HG02884 (cell line): ENCODE data around the gene LRRC34.

Experiments
- ATAC-seq: cut with Tn5 transposase; IDR thresholded peaks from one replicate; pipeline ENCODE4 v1.9.1; 2021; ENCODE audit warnings: mild to moderate bottlenecking, moderate library complexity; ENCODE audit not compliant: unreplicated experiment

LRRC34 gene

DNA sequence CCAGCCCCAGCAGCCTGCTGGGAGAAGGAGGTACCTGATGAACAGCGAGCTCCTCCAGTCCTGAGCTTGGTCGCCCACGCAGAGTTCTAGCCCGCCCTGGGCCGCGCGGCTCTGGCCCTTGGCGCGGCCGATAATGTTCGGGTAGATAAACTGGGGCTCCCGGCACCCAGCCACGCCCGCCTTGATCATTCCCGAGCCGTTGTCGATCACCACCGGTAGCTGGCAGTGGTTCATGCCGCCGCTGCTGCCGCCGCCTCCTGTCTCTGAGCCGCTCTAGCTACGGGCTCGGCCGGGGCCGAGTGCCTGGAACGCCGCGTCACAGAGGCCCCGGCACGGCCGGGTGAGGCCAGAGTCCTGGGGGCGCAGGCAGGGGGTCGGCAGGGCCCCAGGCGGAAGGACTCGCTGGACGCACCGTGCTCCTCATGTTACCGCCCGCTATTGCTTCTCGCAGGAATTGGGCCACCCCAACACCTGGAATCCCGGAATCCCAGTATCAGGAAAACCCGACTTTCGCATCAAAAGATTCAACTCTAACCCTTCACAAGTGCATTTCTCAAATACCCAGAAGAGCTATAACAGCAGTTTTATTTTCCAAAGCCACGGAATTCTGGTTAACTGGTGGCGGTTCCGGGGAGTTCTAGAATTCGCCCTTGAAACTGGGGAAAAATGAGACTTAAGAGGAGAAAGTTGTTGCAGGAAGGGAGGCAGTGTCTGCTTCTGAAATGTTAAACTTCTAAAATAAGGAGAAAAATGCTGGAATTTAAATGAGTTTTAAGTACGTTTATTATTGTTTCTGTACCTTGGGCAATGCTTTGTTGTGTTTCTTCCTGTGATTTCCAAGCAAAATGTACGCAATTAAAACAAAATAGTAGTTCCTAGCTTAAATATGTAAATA is 43.2 kb downstream of the LRRC34 start, which contains the start of gene ACTRT3:
ACTRT3 (minus strand) TSS at position 275 of the 895 bp plus-strand sequence; CDS start at position 234, 41 bp downstream.
- peak; percentile 20 for ATAC-seq

DNA sequence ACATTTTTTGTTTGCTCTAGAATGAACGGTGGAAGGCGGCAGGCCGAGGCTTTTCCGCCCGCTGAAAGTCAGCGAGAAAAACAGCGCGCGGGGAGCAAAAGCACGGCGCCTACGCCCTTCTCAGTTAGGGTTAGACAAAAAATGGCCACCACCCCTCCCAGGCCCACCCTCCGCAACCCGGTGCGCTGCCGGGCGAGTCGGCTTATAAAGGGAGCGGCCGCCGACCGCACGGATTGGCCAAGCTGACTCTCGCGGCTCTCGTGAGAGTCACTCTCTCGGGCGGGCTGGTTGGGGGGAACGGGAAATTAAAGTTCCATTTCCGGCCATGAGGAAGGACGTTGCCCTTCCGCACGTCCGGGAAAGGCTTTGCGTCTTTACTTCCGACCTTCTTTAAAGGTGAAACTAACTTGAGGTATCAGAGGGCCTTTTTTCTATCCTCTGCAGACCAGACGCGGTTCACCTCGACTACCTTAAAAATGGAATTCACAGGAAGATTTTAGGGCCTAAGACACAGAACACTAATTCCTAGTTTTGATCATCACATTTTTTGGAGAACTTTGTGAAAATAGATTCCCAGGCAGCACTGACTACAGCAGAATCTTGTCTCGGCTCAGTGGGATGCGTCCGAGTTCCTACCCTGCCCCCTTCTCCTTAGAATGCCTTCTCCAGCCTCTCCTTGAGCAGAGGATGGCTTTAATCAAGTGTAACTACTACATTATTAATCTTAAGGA is 47.7 kb downstream of the LRRC34 start, which contains the start of gene TERC:
TERC (minus strand) TSS at position 179 of the 731 bp plus-strand sequence.
- peak; percentile 69 for ATAC-seq

- ATAC-seq: peak; percentile 38
Measured at GRCh38 chr3:169764312-169764881, 48.3 kb downstream of the LRRC34 start.

GRCh38 chr3:169760479-169760878 is 52.2 kb downstream of the LRRC34 start:
- no peak for ATAC-seq

DNA sequence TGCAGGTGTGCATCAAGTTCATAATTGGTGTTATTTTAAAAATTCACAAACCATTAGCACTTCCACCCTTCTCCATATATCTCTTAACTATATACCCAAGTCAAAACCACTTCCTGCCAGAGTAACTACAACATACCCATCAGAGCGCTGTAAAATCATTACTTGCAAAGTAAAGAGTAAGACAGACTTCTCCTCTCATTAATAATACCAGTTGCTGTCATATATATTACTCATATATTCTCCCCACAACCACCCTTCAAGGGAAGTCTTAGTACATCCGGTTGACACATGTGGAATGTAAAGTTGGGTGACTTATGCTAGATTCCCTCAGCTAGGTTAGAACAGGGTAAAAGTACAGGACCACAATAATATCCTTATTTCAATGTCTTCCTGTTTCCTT is 53.4 kb downstream of the LRRC34 start:
- peak; percentile 59 for ATAC-seq

- no peak for ATAC-seq
Measured at GRCh38 chr3:169758359-169758994, 54.2 kb downstream of the LRRC34 start.

DNA sequence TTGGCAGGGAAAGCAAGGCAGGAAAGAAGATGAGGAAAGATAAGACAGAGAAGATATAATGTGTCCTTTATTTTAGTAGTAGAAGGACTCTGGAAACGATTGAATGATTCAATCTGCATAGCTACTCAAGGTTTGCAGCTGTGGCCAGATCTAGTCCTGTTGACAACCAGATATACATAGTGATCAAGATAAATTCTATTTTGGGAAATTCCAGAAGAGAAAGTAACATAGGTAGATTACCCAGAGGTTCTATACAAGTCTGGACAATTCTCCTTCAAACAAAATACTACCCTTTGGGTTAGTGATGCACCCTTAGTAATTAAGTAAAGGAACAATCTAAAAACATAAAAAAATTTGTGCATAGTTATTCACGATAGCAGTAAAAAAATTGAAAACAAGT is 57.2 kb downstream of the LRRC34 start:
- ATAC-seq: no peak

- no peak for ATAC-seq
Measured at GRCh38 chr3:169754711-169755110, 58.0 kb downstream of the LRRC34 start.

- no peak for ATAC-seq
Measured at GRCh38 chr3:169751875-169752274, 60.8 kb downstream of the LRRC34 start.

DNA sequence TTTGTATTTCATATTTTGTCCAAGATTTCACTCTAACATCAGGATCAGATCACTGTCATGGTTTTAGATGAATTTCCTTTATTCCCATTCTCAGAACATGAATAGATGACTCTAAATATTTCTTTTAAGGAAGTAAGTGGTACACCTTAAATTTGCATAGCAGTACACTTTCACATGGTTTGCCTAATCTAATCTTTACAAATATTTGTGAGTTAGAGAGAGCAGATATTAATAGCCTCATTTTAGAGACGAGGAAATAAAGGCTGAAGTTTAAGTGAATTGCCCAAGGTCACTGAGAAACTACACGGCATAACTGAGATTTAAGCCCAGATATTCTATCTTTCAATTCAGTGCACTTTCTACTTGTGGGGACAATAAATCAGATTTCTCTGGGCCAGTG is 62.0 kb downstream of the LRRC34 start:
- no peak for ATAC-seq

DNA sequence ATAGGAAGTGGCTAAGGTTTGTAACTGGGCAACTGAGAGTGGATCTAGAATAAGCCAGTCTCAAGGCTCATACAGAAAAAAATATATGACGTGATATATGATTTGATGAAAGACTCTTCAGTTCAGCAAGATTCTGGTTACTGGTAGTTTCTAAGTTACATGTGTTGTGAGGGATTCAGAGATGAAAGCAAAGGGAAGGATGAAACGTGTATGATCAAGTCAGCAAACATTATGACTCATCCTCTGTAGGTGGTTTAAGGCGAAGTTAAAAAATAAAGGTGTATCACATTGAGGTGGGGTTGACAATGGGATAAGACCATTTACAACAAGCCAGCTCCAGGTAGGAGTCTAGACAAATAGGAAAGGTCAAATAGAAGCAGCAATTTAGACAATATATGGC is 64.0 kb downstream of the LRRC34 start:
- ATAC-seq: no peak

GRCh38 chr3:169746924-169747323 is 65.8 kb downstream of the LRRC34 start:
- no peak for ATAC-seq

- ATAC-seq: no peak
Measured at GRCh38 chr3:169744366-169745054, 68.2 kb downstream of the LRRC34 start.
